ENCODE results near the gene TSHR.
"Not testable (repeated sequence)": the region's sequence is repeated elsewhere in the genome, so short reads cannot be mapped to it uniquely, and the experiment has no call there.

TSHR gene

GRCh38 chr14:81091139-81091538 lies 135.7 kb downstream of the TSHR start:
- no peak for DNase-seq

DNA sequence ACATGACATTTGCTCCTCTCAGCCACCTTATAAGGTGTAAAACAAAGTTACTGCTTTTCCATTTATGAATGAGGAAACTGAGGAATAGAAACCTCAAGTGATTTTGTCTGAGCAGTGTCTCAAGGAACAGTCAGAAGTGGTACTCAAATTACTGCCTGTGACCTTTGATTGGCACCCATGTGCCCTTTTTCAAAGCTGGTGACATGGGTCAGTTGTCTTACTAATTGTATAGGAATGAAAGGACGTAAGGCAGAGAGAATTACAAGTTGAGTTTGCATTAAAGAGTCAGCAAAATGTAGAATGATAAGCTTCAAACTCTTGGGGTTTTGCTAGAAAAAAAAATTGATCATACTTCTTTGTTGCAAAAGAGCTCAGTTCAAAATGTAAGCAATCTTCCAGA lies 136.2 kb downstream of the TSHR start:
- DNase-seq = no peak

DNA sequence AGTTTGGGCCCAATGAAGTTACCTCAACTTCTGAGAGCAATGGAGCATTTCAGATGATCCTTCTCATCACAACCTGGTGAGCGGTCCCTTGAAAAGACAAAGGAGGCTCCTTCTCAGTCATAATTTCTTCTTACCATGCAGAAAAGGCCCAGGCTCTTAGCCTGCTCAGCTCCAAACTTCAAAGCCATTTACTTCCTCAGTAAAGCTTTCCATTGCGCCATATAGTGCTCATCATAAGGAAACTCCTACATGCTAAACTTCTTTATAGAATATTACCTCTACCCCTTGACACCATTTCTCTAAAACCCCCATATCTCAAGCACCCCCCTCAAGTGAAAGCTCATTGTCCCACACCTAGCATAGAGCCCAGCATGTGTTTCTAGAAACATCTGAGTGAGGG lies 138.2 kb downstream of the TSHR start:
- no peak for DNase-seq

- no peak for DNase-seq
Observed at GRCh38 chr14:81095539-81095938, 140.1 kb downstream of the TSHR start.

DNA sequence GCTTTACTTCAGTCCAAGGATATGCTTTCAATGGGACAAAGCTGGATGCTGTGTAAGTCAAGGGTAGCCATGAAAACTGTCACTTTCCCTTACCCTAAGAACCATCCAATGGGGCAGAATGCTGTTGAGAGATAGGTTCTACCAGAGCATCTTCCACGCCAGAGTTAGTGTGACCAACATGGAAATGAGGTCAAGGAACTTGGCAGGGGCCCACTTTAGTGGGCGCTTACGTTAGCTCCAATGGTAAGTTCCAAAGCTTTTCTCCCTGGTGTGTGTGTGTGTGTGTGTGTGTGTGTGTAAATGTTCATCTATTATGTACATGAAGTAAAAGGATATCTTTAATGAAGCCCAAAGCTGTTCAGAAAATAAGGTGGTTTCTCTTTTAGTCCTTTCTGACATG lies 141.2 kb downstream of the TSHR start:
- DNase-seq = no peak

- no peak for DNase-seq
Observed at GRCh38 chr14:81102217-81102616, 146.8 kb downstream of the TSHR start.

- DNase-seq = no peak
Observed at GRCh38 chr14:81103443-81103842, 148.0 kb downstream of the TSHR start.

DNA sequence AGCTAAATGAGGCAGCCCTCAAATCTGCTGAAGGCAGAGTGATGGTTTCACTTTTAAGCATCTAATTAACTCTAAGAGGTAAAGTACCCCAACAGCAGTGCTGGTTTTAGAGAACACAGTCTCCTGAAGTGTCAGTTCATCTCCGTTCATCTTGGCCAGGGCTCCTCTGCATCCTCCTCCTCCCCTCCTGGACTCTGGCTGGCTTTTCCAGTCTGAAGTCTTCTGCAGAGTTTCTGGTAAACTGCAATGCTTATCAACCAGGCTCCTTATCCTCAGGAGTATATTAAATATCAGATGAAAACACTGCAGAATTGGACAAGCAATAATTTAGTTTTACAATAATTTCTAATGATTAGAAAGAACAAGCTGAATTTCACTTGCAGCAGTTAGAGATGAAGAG lies 150.0 kb downstream of the TSHR start:
- no peak for DNase-seq

GRCh38 chr14:81105961-81106360 lies 150.5 kb downstream of the TSHR start:
- no peak for DNase-seq

- no peak for DNase-seq
Observed at GRCh38 chr14:81110186-81110585, 154.8 kb downstream of the TSHR start.

DNA sequence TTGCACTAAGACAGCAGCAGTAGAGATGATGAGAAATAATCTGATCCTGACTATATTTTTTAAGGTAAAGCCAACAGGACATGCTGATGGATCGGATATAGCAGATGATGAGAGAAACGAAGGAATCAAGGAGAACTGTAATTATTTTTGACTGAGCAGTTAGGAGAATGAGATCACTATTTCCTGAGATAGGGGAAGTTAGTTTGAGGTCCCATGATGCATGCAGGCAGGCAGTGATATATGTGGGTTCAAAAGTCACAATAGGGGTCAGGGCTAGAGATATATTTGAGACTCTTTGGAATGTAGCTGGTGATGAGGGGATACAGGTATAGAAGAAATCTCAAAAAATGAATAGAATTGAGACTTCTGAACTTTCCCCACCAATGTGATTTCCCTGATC lies 157.8 kb downstream of the TSHR start:
- no peak for DNase-seq

DNA sequence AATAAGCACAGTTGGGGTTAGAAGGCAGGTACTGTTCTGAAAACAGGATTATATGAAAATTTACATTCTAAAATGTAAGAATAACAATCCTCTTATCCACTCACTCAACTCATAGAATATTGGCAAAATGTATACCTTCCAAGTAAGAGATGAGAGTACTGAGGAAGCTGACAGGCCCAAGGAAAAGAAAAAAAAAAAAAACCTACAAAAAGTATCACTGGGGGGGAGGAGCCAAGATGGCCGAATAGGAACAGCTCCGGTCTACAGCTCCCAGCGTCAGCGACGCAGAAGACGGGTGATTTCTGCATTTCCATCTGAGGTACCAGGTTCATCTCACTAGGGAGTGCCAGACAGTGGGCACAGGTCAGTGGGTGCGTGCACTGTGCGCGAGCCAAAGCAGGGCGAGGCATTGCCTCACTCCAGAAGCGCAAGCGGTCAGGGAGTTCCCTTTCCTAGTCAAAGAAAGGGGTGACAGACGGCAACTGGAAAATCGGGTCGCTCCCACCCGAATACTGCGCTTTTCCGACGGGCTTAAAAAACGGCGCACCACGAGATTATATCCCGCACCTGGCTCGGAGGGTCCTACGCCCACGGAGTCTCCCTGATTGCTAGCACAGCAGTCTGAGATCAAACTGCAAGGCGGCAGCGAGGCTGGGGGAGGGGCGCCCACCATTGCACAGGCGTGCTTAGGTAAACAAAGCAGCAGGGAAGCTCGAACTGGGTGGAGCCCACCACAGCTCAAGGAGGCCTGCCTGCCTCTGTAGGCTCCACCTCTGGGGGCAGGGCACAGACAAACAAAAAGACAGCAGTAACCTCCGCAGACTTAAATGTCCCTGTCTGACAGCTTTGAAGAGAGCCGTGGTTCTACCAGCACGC lies 158.8 kb downstream of the TSHR start:
- not testable (repeated sequence) for DNase-seq

DNA sequence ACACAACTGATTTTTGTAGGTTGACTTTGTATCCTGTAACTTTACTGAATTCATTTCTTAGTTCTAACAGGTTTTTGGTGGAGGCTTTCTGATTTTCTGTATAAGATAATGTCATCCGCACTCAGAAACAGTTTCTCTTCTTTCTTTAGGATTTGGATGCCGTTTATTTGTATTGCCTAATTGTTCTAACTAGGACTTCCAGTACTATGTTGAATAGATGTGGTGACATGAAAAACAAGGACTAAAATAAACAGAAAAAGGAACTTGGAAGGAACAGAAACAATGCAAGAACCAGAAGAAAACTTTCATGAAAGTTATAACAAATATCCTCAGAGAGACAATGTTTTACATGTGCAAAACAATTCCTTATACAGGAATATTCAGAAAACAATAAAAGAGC lies 165.1 kb downstream of the TSHR start:
- DNase-seq = no peak

- no peak for DNase-seq
Observed at GRCh38 chr14:81122326-81122725, 166.9 kb downstream of the TSHR start.

GRCh38 chr14:81123811-81124210 lies 168.4 kb downstream of the TSHR start:
- DNase-seq = no peak

- no peak for DNase-seq
Observed at GRCh38 chr14:81125536-81125935, 170.1 kb downstream of the TSHR start.

GRCh38 chr14:81127785-81128184 lies 172.4 kb downstream of the TSHR start:
- no peak for DNase-seq

DNA sequence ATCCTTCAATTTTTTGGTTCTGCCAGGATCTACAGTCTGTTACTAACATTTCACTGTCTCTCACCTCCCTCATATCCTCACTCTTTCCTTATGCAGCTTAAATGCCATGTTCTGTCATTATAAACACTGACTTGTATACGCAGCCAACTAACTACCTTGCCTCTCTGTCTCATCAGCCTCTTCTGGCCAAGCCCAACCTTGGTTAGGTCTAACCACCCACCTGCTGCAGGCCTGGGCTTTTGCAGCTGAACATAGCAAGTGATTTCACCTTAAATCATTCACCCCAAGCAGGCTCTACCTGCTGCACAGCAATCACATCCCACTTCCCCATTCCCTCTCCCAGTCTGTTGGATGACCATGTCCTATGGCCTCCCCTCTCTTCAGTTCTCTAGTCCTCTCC lies 173.8 kb downstream of the TSHR start:
- no peak for DNase-seq

GRCh38 chr14:81132468-81132867 lies 177.0 kb downstream of the TSHR start:
- DNase-seq = no peak

DNA sequence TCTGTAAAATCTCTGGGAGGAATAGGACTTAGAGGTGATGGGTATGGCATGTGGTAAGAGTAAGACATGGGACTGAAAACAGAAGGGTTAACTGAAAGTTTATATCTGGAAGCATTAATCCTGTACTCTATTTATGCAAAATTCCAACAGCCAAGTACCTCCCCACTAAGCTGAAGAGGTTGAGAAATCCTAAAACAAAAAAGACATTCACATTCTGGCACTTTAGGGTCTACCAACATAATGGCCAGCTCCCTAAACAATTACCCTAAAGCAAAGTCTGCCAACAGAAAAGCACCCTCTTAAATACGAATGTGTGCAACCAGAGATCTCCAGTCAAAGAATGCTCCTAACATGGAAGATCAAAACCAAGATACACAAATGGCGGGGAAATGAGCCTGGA lies 178.0 kb downstream of the TSHR start:
- DNase-seq = no peak

- DNase-seq = no peak
Observed at GRCh38 chr14:81137316-81137715, 181.9 kb downstream of the TSHR start.

DNA sequence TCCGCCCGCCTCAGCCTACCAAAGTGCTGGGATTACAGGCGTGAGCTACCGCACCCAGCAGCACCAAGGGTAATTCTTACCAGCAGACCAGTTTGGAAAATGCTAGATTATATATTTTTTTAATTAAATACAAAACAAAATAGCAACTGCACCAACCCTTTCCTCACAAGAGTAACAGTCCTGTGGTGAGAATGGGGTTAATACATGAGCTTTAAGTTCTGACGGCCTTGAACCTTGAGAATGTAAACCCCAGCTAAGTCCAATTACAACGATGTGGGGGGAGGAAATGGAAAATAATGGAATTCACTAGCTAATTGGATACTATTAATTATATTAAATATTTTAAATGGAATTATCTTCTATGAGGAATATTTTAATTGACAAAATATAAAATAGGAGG lies 183.0 kb downstream of the TSHR start:
- DNase-seq = no peak

- no peak for DNase-seq
Observed at GRCh38 chr14:81141426-81141825, 186.0 kb downstream of the TSHR start.

DNA sequence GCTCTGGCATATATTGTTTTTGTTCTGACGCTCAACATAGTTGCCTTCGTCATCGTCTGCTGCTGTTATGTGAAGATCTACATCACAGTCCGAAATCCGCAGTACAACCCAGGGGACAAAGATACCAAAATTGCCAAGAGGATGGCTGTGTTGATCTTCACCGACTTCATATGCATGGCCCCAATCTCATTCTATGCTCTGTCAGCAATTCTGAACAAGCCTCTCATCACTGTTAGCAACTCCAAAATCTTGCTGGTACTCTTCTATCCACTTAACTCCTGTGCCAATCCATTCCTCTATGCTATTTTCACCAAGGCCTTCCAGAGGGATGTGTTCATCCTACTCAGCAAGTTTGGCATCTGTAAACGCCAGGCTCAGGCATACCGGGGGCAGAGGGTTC lies 188.4 kb downstream of the TSHR start:
- DNase-seq = no peak
